SK-N-MC (cell line): ENCODE data around the gene CCR5AS.

Source experiments
- EZH2 ChIP-seq: fragments of 200-600 bp; sonication (generic); IDR thresholded peaks from one replicate; pipeline ENCODE4 v1.6.1; 2017; ENCODE audit warnings: antibody characterized with exemption
- FOXP2 ChIP-seq: optimal IDR thresholded peaks from 2 replicates; pipeline ENCODE3; 2011; ENCODE audit warnings: mild to moderate bottlenecking, moderate library complexity; ENCODE audit not compliant: insufficient read depth; ENCODE audit errors: extremely low read length, control extremely low read depth
- POLR2AphosphoS5 ChIP-seq: IDR thresholded peaks from 2 replicates; pipeline ENCODE4 v1.6.1; 2012; ENCODE audit warnings: mild to moderate bottlenecking, low read depth, low read length, borderline replicate concordance

GRCh38 chr3:46383211-46383950 is 23.5 kb downstream of the CCR5AS start:
- TF ChIP-seq EZH2 (no peak), POLR2AphosphoS5 (no peak), FOXP2 (no peak)
